ENCODE measurements around the gene AGRP. TPM values are rescaled to one million over a fixed set of nuclear protein-coding genes. Genes with fewer than 3 reads are reported as not detected.
A peak's percentile ranks its signal among the peaks of the same experiment; 100 is the strongest.
"Not testable (repeated sequence)": the region's sequence is repeated elsewhere in the genome, so short reads cannot be mapped to it uniquely, and the experiment has no call there.

The AGRP gene, protein sequence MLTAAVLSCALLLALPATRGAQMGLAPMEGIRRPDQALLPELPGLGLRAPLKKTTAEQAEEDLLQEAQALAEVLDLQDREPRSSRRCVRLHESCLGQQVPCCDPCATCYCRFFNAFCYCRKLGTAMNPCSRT
- under 1 TPM in 2 of 4 donors, not detected in 2; 0.25 to 0.31 TPM for polyA plus RNA-seq (ENCODE audit: insufficient read length in 4 of 4)

DNA sequence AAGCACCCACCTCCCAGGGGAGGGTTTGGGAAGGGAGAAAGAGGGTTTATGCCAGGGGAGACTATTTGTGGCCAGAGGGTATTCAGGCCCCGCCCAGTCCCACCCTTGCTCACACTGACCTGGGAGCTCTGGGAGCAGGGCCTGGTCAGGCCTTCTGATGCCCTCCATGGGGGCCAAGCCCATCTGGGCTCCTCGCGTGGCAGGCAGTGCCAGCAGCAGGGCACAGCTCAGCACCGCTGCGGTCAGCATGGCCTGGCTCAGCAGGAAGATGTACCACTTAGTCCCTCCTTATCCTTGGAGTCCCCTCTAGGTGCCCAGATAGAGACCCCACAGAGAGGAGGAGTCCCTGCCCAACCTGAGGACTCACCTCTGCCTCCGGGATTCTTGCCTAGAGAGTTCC lies at the start of gene AGRP:
Gene AGRP, minus strand, starts transcription at position 398 of the 400 bp plus-strand sequence. Its CDS starts 149 bp downstream, at position 249.
- no peak for DNase-seq (ENCODE audit: low read depth in 4 of 4, low spot score in 3 of 4)

DNA sequence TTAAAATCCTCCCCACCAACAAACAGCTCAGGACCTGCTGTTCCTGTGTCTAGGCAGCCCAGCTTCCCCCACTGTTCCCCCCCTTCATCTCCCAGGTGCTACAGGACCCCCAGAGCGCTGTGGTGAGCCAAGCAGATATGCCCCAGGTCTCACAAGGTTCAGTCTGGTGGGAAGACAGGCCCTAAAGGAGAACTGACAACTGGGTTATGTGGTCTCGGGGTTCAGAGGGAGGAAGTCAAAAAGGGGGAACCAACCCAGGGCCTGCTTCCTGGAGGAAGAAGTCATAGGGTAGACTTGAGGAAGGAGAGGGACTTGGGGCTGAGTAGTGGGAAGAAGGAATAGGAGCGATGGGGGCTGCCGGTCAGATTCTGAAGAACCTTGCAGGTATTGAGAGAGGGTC lies 47.9 kb upstream of the AGRP start:
- DNase-seq (ENCODE audit: low read depth in 4 of 4, low spot score in 3 of 4), result no peak

DNA sequence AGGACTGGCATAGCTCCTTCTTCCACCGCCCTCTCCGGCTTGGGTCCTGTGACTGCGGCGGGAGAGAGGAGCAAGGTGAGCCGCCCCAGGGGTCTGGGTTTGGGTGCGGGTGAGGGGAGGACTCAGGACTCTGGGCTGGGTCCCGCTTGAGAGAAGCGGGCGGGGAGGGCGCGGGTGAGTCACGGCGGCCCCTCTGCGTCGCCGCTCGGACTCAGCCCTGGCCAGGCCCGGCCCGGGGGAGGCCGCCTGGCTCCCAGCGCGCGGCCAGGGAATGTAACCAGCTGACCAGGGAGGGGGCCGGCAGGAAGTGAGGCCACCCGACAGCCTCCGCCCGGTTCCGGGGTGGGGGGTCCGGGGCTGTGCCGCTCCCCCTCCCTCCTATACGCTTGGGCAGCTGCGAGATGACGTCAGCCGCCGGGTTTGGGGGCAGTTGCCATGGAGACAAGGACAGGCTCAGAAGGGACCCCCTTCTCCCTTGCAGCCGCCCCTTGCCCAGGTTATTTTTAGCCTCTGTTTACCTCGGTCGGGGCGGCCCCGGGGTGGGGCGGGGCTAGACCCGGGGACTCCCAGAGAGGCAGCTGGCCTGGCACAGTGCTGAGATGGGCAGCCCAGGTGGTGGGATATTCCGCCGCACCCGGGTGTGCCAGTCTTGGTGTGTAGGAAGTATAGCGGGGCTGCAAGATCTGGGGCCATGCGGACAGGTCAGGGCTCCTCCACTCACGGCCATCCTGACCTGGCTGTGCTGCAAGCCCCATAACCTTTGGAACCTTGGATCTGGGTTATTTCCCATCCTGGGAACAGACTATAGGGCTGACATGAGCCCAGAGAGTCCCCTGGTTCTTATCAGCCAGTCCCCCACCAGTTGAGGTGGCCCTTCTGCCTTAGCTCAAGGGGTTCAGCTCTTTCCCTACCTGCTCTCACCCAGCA lies 46.9 kb upstream of the AGRP start:
- DNase-seq (ENCODE audit: low read depth in 4 of 4, low spot score in 3 of 4), result no peak

DNA sequence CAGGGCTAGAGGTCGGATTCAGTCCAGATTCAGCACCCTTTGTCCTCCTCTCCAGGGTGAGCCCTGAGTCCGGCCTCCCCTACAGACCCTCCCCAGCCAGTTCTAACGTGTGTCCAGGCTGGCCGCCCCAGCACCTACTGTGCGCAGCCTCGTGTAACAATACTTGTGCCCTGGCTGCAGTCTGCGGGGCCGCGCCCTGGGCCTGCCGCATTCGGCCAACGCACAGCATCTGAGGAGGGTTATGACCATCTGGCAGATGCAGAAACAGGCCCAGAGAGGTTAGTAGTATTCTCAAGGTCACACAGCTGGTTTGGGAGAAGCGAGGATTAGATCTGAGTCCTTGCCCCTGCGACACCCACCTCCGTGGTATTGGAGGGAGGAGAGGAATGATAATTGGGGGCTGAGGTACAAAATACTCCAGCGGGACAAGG lies 46.2 kb upstream of the AGRP start:
- DNase-seq (ENCODE audit: low read depth in 4 of 4, low spot score in 3 of 4), result no peak

DNA sequence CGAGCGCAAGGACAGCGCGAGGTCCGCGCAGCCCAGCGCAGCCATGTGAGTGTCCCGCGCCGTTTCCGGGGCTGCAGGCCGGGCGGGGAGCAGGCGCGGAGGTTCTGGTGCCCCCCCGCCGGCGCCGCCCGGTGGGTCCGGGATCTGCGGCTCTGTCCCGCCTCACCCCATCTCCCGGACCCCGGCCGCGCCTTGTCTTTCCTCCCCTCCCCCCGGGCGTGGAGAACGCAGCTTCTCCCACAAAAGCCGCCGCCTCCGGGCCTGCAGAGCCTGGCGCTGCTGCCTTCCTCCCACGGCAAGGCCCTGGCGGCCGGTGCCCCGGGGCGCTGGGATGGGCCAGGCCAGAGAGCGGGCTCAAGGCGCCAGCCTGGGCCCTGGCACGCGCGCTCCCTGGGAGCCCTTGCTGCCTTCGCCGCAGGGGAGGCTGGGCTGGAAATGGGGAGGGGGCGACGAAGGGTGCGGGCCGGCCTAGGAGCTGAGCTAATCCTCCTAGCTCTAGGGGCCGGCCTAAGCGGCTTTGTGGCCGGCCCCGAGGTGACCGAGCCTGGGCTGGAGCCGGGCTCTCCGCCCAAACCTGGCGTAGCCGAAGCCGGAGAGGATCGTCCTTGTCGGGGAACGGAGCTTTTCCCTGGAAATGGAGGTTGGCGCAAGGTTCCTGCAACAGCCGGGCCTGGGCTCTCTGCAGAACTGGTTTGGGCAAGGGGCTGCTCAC lies 45.7 kb upstream of the AGRP start:
- no peak for DNase-seq (ENCODE audit: low read depth in 4 of 4, low spot score in 3 of 4)

DNA sequence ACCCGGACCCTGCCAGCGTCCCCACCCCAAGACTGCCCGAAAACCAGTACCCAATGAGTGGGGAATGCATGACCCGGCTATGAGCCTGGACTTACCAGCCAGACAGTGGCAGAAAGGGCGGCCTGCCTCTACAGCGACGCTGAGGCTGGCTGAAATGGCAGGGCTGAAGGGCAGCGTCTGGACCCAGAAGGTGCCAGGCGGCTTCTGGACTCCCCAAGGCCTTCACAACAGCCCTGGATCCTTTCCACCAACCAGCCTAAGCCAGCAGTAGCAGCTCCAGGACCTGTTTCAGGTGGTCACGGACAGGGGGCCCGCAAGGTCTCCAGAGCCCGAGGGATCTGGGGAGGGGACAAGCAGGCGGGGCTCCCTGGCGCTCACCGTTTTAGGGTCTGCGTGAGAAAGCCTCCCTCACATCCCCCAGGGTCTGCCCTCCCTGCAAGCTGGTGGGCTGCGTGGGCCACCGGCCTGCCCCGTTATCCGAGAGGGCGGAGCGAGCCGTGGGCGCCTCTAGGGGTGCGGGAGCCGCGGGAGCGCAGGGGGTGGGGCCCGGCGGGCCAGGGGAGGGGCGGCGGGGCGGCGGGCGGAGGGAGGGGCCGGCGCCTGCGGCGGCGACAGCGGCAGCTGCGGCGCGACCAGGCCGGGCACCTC lies 45.0 kb upstream of the AGRP start, which contains the start of gene RIPOR1:
Gene RIPOR1, plus strand, starts transcription at position 608 of the 648 bp plus-strand sequence. CDS start 9,618 bp downstream, outside the sequence.
- DNase-seq (ENCODE audit: low read depth in 4 of 4, low spot score in 3 of 4), result no peak

DNA sequence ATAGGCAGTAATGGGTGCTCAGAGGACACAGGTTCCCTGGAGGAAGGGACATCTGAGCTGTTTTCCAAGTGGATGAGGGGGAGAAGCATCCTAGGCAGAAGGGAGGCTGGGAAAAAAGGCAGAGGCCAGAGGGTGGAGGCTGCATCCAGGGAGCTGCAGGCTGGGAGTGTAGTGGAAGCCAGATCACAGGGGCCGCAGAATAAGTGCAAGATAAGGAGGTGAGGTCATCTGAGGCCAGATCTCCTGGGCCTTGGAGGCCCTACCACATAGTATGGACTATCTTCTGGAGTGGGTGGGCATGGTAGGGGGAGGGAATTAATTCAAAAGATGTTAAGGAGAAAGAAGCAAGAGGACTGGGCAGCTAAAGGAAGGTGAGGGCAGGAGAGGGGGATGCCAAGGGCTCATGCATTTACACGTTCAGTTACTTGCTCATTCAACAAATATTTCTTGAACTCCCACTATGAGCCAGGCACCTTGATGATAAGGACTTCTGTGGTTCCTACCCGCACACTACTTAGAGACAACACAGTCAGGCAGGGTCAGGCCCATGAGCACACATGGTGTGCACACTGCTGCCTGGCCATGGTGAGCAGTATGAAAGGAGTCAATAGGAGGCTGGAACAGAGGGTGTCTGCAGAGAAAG lies 42.9 kb upstream of the AGRP start:
- DNase-seq (ENCODE audit: low read depth in 4 of 4, low spot score in 3 of 4), result no peak

DNA sequence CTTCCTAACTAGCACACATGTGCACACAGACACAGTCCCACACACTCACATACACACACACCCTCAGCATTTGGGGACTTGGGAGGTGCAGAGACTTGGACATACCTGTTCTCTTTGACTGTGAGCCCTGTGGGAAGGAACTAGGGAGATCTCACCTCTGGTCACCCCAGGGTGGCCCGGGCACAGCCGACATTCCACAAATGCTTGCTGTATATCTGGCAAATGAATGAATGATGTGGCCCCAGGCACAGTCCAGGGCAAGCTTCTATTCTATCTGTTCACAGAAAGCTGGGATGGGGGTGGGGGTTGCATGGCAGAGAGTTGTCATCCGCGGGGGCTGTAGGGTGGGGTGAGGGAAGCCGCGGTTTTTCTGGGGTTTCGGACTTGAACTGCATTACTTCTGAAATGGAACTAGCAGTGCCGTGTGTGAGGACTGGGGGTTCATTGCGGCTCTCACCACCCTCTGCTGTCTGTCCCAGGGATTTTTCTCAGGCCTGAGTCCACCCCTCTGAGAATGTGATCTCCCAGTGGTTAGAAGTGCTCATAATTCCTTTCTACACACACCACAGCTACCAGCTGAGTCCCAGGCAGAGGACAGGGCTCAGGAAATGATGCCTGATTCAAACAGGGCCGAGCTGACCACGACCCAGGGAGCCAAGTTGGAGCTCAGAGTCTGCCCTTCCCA lies 42.0 kb upstream of the AGRP start:
- no peak for DNase-seq (ENCODE audit: low read depth in 4 of 4, low spot score in 3 of 4)

DNA sequence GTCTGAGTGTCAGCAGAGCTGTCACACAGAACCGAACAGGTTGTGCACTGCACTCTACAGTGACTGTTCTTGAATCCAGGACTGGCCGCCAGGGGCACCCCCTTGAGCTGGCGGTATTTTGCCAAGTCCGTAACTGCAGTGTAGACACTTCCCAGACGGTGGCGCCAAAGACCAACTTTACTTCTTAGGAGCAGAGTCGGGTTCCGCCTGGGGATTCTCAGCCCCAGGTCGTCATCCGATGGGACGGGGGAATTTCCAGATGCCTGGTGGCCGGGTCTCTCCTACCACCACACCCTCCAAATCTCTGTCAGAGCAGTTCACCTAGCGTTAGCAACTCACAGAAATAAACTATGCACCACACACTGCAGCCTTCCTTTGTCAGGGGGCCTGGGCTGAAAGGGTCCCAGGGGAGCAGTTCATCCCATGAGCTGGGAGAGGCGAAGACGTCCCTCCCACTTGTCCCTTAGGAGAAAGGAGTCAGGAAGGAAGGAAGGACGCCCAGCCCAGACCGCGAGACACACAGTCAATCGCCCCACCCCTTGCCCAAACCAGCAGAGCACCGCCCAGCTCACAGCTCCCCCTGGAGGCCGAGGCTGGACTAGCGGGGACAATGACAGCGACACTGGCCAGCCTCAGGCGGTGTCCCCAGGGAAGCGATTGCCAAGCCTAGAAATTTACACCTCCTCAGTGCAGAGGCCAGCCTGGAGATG lies 37.9 kb upstream of the AGRP start:
- peak; percentile 92 to 96 (median 95) for DNase-seq (ENCODE audit: low read depth in 4 of 4, low spot score in 3 of 4)

DNA sequence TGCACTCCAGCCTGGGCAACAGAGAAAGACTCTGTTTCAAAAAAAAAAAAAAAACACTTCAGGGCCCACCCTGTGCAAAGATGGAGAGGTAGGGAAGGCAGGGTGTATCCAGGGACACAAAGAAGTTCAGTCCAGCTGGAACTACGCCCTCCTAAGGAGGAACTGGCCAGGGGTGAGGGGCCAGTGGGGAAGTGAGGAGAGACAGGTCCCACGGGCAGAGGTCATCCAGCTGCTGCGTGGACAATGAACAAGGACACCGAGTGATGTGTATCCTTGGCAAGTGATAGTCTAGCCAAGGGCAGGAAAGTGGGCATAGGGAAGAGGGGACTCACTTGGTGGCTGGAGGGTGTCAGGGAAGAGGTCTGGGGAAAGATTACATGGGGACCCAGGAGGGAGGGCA lies 35.9 kb upstream of the AGRP start:
- DNase-seq (ENCODE audit: low read depth in 4 of 4, low spot score in 3 of 4), result no peak

DNA sequence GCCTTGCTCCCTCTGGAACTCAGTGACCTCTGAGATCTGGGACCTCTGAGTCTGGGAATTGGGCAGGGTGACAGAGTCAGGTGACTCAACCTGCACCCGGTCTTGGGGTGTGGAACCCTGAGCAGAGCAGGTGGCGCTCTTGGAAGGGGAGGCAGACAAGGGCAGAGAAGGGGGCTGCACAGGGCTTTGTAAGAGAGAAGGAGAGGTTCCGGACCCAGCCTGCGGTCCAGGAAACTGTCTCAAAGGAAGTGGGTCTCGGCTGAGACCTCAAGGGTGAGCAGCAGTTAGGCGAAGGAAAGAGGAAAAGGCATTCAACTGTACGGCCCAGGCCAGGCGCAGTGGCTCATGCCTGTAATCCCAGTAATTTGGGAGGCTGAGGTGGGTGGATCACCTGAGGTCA lies 35.3 kb upstream of the AGRP start:
- DNase-seq (ENCODE audit: low read depth in 4 of 4, low spot score in 3 of 4), result no peak

DNA sequence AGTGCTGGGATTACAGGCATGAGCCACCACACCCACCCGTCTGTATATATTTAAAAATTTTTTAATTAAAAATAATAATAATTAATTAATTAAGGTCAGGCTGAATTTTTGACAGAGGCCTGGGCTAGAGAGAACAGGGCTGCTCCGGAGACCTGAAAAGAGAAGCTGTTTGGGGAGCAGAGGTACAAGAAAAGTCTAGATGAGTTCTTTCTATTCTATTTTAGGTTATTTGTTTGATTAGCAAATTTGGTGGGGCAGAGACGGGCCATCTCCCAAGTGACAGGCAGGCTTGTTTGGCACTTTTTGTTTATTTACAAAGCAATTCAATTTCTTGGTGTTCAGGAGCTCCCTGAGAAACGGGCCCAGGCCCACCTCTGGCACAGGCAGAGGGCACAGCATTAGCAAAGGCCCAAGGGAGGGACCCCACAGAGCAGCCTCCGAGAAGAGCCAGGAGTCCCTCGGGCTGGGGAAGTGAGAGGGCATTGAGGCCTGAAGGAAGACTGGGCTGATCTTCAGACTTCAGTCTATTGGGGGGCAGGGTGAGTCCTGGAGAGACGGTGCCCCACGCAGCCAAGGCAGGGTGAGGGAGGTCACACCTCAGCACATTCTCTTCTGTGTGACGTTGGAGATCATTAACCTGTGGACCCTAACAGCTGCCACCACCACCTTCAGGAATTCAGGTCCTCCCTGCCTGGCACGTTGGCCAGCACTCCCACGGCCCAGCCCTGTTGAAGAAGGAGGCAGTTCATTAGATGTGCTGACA lies 34.5 kb upstream of the AGRP start:
- no peak for DNase-seq (ENCODE audit: low read depth in 4 of 4, low spot score in 3 of 4)

DNA sequence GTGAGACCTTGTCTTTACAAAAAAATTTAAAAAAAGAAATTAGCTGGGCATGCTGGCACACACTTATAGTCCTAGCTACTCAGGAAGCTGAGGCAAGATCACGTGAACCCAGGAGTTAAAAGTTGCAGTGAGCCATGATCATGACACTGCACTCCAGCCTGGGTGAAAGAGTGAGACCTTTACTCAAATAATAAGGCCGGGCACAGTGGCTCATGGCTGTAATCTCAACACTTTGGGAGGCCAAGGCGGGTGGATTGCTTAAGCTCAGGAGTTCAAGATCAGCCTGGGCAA lies 33.8 kb upstream of the AGRP start:
- no peak for DNase-seq (ENCODE audit: low read depth in 4 of 4, low spot score in 3 of 4)

DNA sequence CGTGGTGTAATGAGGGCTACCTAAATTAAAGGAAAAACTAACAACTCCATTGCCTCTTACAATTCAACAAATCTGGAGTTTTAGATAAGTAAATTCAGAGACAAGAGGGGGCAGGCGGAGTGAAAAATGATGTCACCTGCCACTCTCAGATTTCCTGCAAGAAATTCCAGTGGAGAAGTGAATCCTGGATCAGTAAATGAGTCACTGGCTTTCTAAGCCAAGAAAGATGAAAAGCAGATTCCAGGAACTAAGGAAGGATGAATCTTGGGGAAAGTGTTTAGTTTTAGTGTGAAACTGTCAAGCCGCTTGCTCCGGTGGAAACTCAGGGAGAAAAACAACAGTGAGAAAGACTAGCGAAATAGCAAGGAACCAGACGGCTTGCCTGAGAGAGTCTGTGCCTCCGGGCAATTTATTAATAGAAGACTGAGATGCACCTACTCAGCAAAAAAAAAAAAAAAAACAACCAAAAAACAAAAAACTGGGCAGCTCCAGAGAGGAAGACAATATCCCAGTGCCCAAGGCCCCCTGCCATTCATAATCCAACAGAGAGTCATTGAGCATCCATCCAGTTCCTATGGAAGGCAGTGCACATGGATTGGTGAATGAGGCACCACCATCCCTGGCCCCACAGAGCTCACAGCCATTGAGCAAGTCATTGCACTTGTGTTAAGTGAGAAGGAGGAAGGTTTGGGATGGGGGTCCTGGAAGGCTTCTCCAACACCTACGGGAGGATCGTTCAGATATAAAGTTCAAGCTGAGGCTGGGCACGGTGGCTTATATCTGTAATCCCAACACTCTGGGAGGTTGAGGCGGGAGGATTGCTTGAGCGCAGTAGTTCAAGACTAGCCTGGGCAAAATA lies 33.2 kb upstream of the AGRP start:
- no peak for DNase-seq (ENCODE audit: low read depth in 4 of 4, low spot score in 3 of 4)

DNA sequence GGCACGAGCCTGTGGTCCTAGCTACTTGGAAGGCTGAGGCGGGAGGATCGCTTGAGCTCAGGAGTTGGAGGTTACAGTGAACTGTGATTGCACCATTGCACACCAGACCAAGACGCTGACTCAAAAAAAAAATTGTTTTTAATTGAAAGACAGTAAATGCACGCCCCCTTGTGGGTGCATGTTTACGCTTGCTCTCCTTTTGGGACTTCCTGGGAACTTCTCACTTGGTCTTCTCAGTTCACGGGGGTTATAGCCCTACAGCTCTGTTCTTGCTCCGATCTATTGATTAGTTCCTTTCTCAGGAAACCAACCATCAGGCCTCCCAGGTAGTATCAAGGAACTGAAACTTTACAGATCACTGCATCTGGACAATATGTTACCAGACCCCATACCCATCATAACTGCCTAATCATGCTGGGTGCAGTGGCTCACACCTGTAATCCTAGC lies 31.1 kb upstream of the AGRP start:
- DNase-seq (ENCODE audit: low read depth in 4 of 4, low spot score in 3 of 4), result no peak

DNA sequence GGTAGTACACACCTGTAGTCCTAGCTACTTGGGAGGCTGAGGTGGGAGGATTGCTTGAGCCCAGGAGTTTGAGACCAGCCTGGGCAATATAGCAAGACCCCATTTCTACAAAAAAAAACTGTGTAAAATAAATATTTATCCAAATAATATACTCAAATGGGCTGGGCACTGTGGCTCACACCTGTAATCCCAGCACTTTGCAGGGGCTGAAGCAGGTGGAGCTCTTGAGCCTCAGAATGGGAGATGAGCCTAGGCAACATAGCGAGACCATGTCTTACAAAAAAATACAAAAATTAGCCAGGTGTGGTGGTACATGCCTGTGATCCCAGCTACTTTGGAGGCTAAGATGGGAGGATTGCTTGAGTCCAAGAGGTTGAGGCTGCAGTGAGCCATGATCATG lies 30.5 kb upstream of the AGRP start:
- not testable (repeated sequence) for DNase-seq (ENCODE audit: low read depth in 4 of 4, low spot score in 3 of 4)

DNA sequence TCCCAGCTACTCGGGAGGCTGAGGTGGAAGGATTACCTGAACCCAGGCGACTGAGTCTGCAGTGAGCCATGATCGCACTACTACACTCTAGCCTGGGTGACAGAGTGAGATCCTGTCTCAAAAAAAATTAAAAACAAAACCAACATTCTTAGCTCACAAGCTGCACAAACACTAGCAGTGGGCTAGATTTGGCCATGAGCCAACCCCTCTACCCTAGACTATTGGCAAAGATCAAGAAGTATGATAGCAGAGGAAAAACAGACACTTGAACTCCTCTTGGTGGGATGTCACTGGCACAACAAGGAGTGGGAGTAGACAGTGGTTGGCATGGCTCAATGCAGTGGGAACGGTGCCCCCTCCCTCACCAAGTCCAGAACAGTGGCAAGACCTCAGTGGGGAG lies 25.7 kb upstream of the AGRP start:
- DNase-seq (ENCODE audit: low read depth in 4 of 4, low spot score in 3 of 4), result no peak

DNA sequence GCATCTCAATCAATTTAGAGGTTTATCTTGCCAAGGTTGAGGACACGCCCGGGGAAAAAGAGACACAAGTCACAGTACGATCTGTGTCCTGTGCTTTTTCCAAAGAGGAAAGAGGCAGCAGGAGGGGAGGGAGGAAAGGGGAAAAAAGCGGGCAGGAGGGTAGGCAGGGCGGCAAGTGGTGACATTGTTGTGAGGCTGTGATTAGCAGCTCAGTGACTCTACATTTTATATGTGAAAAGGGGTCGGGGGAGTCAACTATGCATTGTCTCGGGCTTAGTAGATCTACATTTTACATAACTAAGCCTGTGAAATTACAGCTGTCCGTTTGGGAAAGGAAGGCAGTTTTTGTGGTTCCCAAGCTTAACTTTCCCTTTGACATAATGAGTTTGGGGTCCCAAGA lies 23.1 kb upstream of the AGRP start:
- no peak for DNase-seq (ENCODE audit: low read depth in 4 of 4, low spot score in 3 of 4)

Data from right renal pelvis (tissue), 4 donors.